ENCODE results near the gene SLC17A6. TPM values are rescaled to one million over a fixed set of nuclear protein-coding genes. Genes with fewer than 3 reads are reported as not detected.

Gene SLC17A6
- total RNA-seq: not detected
- long read RNA-seq: 0 reads

GRCh38 chr11:22337596-22338485, at the start of gene SLC17A6:
TSS of gene SLC17A6 (plus strand) at chr11:22338381. CDS start at chr11:22338534, 153 bp downstream.
- no peak for DNase-seq (ENCODE audit: low spot score)
- intact Hi-C loops (cut with DNase I): no loop called here

GRCh38 chr11:22302368-22302767, 35.8 kb upstream of the SLC17A6 start:
- intact Hi-C loops (cut with DNase I): no loop called here
- no peak for DNase-seq (ENCODE audit: low spot score)

GRCh38 chr11:22304337-22304961, 33.7 kb upstream of the SLC17A6 start:
- DNase-seq (ENCODE audit: low spot score): no peak
- intact Hi-C loops (cut with DNase I): no loop called here

- no peak for DNase-seq (ENCODE audit: low spot score)
These were observed 20.5 kb upstream of the SLC17A6 start for GRCh38 chr11:22317656-22318055.

GRCh38 chr11:22331771-22332170, 6.4 kb upstream of the SLC17A6 start:
- intact Hi-C loops (cut with DNase I): loop anchor here (5.0 kb wide), 1 partner anchor 456 kb away; no protein-coding TSS in a partner anchor
- no peak for DNase-seq (ENCODE audit: low spot score)

More at GRCh38 chr11:22317656-22318055, 20.5 kb upstream of the SLC17A6 start:
- intact Hi-C loops (cut with DNase I): no loop called here

- DNase-seq (ENCODE audit: low spot score): no peak
- intact Hi-C loops (cut with DNase I): no loop called here
These were observed 1.6 kb upstream of the SLC17A6 start for GRCh38 chr11:22336587-22336986.

GRCh38 chr11:22339611-22340010, 1.4 kb downstream of the SLC17A6 start:
- intact Hi-C loops (cut with DNase I): no loop called here
- no peak for DNase-seq (ENCODE audit: low spot score)

GRCh38 chr11:22340235-22340634, 2.1 kb downstream of the SLC17A6 start:
- DNase-seq (ENCODE audit: low spot score): no peak

GRCh38 chr11:22340701-22341587, 2.8 kb downstream of the SLC17A6 start:
- intact Hi-C loops (cut with DNase I): no loop called here
- DNase-seq (ENCODE audit: low spot score): no peak

More at GRCh38 chr11:22340235-22340634, 2.1 kb downstream of the SLC17A6 start:
- intact Hi-C loops (cut with DNase I): no loop called here

- no peak for DNase-seq (ENCODE audit: low spot score)
These were observed 3.4 kb downstream of the SLC17A6 start for GRCh38 chr11:22341588-22341931.

GRCh38 chr11:22342211-22343031, 4.2 kb downstream of the SLC17A6 start:
- intact Hi-C loops (cut with DNase I): no loop called here

More at GRCh38 chr11:22341588-22341931, 3.4 kb downstream of the SLC17A6 start:
- intact Hi-C loops (cut with DNase I): no loop called here

GRCh38 chr11:22343032-22343324, 4.8 kb downstream of the SLC17A6 start:
- intact Hi-C loops (cut with DNase I): no loop called here
- no peak for DNase-seq (ENCODE audit: low spot score)

More at GRCh38 chr11:22342211-22343031, 4.2 kb downstream of the SLC17A6 start:
- no peak for DNase-seq (ENCODE audit: low spot score)

- intact Hi-C loops (cut with DNase I): no loop called here
- no peak for DNase-seq (ENCODE audit: low spot score)
These were observed 5.3 kb downstream of the SLC17A6 start for GRCh38 chr11:22343371-22344032.

GRCh38 chr11:22344081-22344480, 5.9 kb downstream of the SLC17A6 start:
- intact Hi-C loops (cut with DNase I): no loop called here
- DNase-seq (ENCODE audit: low spot score): no peak

GRCh38 chr11:22346282-22346681, 8.1 kb downstream of the SLC17A6 start:
- no peak for DNase-seq (ENCODE audit: low spot score)
- intact Hi-C loops (cut with DNase I): no loop called here

- intact Hi-C loops (cut with DNase I): no loop called here
- no peak for DNase-seq (ENCODE audit: low spot score)
These were observed 9.8 kb downstream of the SLC17A6 start for GRCh38 chr11:22347857-22348487.

GRCh38 chr11:22349491-22349890, 11.3 kb downstream of the SLC17A6 start:
- DNase-seq (ENCODE audit: low spot score): no peak
- intact Hi-C loops (cut with DNase I): no loop called here

GRCh38 chr11:22359295-22359694, 21.1 kb downstream of the SLC17A6 start:
- DNase-seq (ENCODE audit: low spot score): no peak
- intact Hi-C loops (cut with DNase I): no loop called here
